Small intestine (tissue), 7 donors: Measurements from ENCODE around the gene CABP4. TPM values are rescaled to one million over a fixed set of nuclear protein-coding genes. Genes with fewer than 3 reads are reported as not detected.

Source experiments
- DNase-seq, 2 donors: peaks; one replicate each; pipeline versions ENCODE4 v3.0.0 to v3.0.0-alpha.2; 2013
- FAIRE-seq: peaks from 2 replicates; lab custom pipeline; 2012; peaks lifted over from hg19 to GRCh38; lab: Jason Lieb, UNC
- H3K27ac ChIP-seq, 3 donors: one replicate each; pipeline ENCODE4 v1.5.1; 2013; ENCODE audit warnings: low read length in 2 of 3, mild to moderate bottlenecking in 2 of 3, control low read depth in 1 of 3, inconsistent platforms in 1 of 3, low read depth in 1 of 3, moderate library complexity in 1 of 3
- H3K27me3 ChIP-seq, 3 donors: one replicate each; pipeline ENCODE4 v1.6.1; 2013; ENCODE audit warnings: low read length in 3 of 3, inconsistent platforms in 1 of 3; ENCODE audit not compliant: control insufficient read depth in 3 of 3, insufficient read depth in 3 of 3
- H3K36me3 ChIP-seq, 3 donors: one replicate each; pipeline ENCODE4 v1.6.1; 2013; ENCODE audit warnings: low read length in 3 of 3, inconsistent platforms in 1 of 3, low read depth in 1 of 3, mild to moderate bottlenecking in 1 of 3, moderate library complexity in 1 of 3; ENCODE audit not compliant: control insufficient read depth in 3 of 3, insufficient read depth in 2 of 3
- H3K4me1 ChIP-seq, 3 donors: one replicate each; pipeline ENCODE4 v1.6.1; 2013; ENCODE audit warnings: low read length in 2 of 3, inconsistent platforms in 1 of 3, low read depth in 1 of 3, mild to moderate bottlenecking in 1 of 3, moderate library complexity in 1 of 3; ENCODE audit not compliant: control insufficient read depth in 3 of 3, insufficient read depth in 2 of 3
- H3K4me3 ChIP-seq, 3 donors: one replicate each; pipeline ENCODE4 v1.5.1; 2013; ENCODE audit warnings: low read length in 3 of 3, control low read depth in 1 of 3, inconsistent platforms in 1 of 3, low read depth in 1 of 3, mild to moderate bottlenecking in 1 of 3, moderate library complexity in 1 of 3
- H3K9me3 ChIP-seq, 2 donors: one replicate each; pipeline ENCODE4 v1.6.1; 2013; ENCODE audit warnings: low read depth in 1 of 2, low read length in 1 of 2; ENCODE audit not compliant: control insufficient read depth in 2 of 2, insufficient read depth in 1 of 2
- WGBS, 3 donors: extraction: QIAGEN DNeasy Blood & Tissue Kit; methylation state at CpG; one replicate each; pipeline ENCODE4 v1.1.7; 2013; 5-methylcytosine and 5-hydroxymethylcytosine counted together
- polyA plus RNA-seq, 4 donors: library from polyadenylated mRNA; stranded (reverse) in 3 of 4; unstranded in 1 of 4; fragments of 200-250 nt in 3 of 4; fragments of 120-200 nt in 1 of 4; gene quantifications; one replicate each; pipeline versions ENCODE4 v1.2.1 to v1.2.3, GENCODE V29; 2013
- donor health status: healthy with polysubstance abuse.
- donor health status: control.
- donor health status: control.
- donor health status: Bipolar disorder and iron deficiency.
- donor health status: healthy.

The CABP4 gene
- polyA plus RNA-seq, 4 donors, result 0.27 to 1.1 (median 0.41) TPM; not detected in 1

DNA sequence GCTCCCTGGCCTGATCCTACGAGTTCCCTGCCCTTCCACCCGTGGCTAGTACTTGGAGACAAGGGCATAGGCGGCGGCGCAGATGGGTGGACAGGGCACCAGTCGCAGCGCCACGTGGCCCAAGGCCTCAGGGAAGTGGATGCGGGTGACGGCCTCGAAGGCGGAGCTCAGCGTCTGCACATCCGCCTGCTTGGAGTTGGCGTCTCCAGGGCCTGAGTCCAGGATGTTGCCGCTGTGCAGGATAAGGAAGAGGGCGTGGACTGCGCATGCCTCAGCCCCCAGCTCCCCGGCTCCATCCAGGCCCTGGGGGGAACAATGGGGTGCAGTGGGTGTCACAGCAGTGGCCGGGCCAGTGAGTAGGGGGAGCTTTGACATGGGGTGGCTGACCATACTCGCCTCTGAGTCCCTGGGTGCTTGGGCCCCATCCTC is 43.4 kb downstream of the CABP4 start:
- Histone ChIP-seq H3K4me3 (no peak overlapping the region), H3K9me3 (no peaks in the 10 kb centered on the region), H3K36me3 (peaks cover 14 to 92% (median 14%) of the 10 kb centered on the region in 3 donors), H3K4me1 (peaks cover 0 to 13% (median 2%) of the 10 kb centered on the region in 3 donors), H3K27ac (no peak overlapping the region), H3K27me3 (no peaks in the 10 kb centered on the region)
- WGBS, 3 donors, result 89 to 94% (median 89%) methylated on average over 21 of the region's 21 CpGs
- FAIRE-seq (no peak), DNase-seq (no peak)

GRCh38 chr11:67499808-67500483 is 44.8 kb downstream of the CABP4 start:
- H3K27me3 ChIP-seq, result no peaks in the 10 kb centered on the region
- no peak overlapping the region for H3K4me3 ChIP-seq
- DNase-seq, result no peak
- 96 to 97% (median 97%) methylated on average over 25 to 26 of the region's 26 CpGs for WGBS, 3 donors
- FAIRE-seq, result no peak
- no peak overlapping the region for H3K27ac ChIP-seq
- H3K36me3 ChIP-seq, result peaks cover 7 to 82% (median 11%) of the 10 kb centered on the region in 3 donors
- H3K9me3 ChIP-seq, result no peaks in the 10 kb centered on the region
- H3K4me1 ChIP-seq, result peaks cover 0 to 17% (median 2%) of the 10 kb centered on the region in 3 donors

- H3K27me3 ChIP-seq, result no peaks in the 10 kb centered on the region
Measured at GRCh38 chr11:67500484-67500821, 45.3 kb downstream of the CABP4 start.

GRCh38 chr11:67500831-67501715 is 45.9 kb downstream of the CABP4 start:
- Histone ChIP-seq H3K4me3 (no peak overlapping the region), H3K9me3 (no peaks in the 10 kb centered on the region), H3K36me3 (peaks cover 0 to 71% (median 11%) of the 10 kb centered on the region in 3 donors), H3K4me1 (peaks cover 0 to 24% (median 2%) of the 10 kb centered on the region in 3 donors), H3K27me3 (no peaks in the 10 kb centered on the region), H3K27ac (no peak overlapping the region)
- no peak for DNase-seq
- no peak for FAIRE-seq
- WGBS, 3 donors, result 93 to 96% (median 94%) methylated on average over 9 of the region's 9 CpGs

More at GRCh38 chr11:67500484-67500821, 45.3 kb downstream of the CABP4 start:
- Histone ChIP-seq H3K36me3 (peaks cover 4 to 77% (median 11%) of the 10 kb centered on the region in 3 donors), H3K9me3 (no peaks in the 10 kb centered on the region), H3K4me1 (peaks cover 0 to 19% (median 2%) of the 10 kb centered on the region in 3 donors), H3K4me3 (no peak overlapping the region), H3K27ac (no peak overlapping the region)
- 85 to 100% (median 92%) methylated on average over 1 of the region's 1 CpG for WGBS, 3 donors
- FAIRE-seq (no peak), DNase-seq (no peak)

- WGBS, 3 donors, result 98 to 99% (median 98%) methylated on average over 18 of the region's 18 CpGs
- no peak overlapping the region for H3K4me3 ChIP-seq
- no peaks in the 10 kb centered on the region for H3K27me3 ChIP-seq
- no peaks in the 10 kb centered on the region for H3K9me3 ChIP-seq
- peaks cover 0 to 71% (median 11%) of the 10 kb centered on the region in 3 donors for H3K36me3 ChIP-seq
- no peak overlapping the region for H3K27ac ChIP-seq
- no peak for DNase-seq
- no peak for FAIRE-seq
- H3K4me1 ChIP-seq, result peaks cover 0 to 31% (median 2%) of the 10 kb centered on the region in 3 donors
Measured at GRCh38 chr11:67501854-67502253, 46.7 kb downstream of the CABP4 start.

- Histone ChIP-seq H3K27me3 (no peaks in the 10 kb centered on the region), H3K4me1 (peaks cover 0 to 37% (median 8%) of the 10 kb centered on the region in 3 donors), H3K4me3 (no peak overlapping the region), H3K36me3 (peaks cover 0 to 71% (median 11%) of the 10 kb centered on the region in 3 donors), H3K27ac (no peak overlapping the region), H3K9me3 (no peaks in the 10 kb centered on the region)
- FAIRE-seq (no peak), DNase-seq (no peak)
- WGBS, 3 donors, result 96 to 98% (median 96%) methylated on average over 17 to 18 of the region's 18 CpGs
Measured at GRCh38 chr11:67502328-67502979, 47.3 kb downstream of the CABP4 start.

- H3K4me1 ChIP-seq, result peaks cover 0 to 39% (median 8%) of the 10 kb centered on the region in 3 donors
- FAIRE-seq, result no peak
- no peaks in the 10 kb centered on the region for H3K9me3 ChIP-seq
- peak overlapping the region; percentile 50 to 86 (median 68) for H3K4me3 ChIP-seq
- peaks cover 0 to 64% (median 4%) of the 10 kb centered on the region in 3 donors for H3K36me3 ChIP-seq
- no peak for DNase-seq
- H3K27ac ChIP-seq, result no peak overlapping the region
- WGBS, 3 donors, result 80 to 85% (median 81%) methylated on average over 16 to 19 of the region's 19 CpGs
- no peaks in the 10 kb centered on the region for H3K27me3 ChIP-seq
Measured at GRCh38 chr11:67503119-67504004, 48.2 kb downstream of the CABP4 start.
